ENCODE data around the gene SCG3. TPM values are rescaled to one million over a fixed set of nuclear protein-coding genes. Genes with fewer than 3 reads are reported as not detected.

Gene SCG3
- total RNA-seq, 2 experiments from 2014 or later = not detected

DNA sequence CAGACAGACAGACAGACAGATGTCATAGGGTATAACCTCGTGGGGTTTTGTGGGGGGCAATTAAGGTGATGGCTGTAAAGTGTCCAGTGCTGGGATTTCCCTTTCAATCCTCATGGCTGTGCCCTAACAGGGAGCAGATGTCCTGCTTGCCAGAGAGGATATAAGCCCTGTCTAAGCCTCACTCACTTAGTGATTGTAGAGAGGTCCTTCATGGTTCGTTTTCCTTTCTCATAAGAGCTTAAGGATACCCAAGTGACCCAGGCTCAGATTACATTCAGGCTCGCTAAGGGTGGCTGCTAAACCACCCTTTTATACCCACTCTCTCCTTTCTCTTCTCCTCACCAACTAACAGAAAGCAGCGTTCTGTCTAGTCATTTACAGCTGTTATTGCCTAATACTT lies 36.9 kb downstream of the SCG3 start:
- CTCF ChIA-PET = interaction anchor here (1.4 kb wide), 1 partner anchor 14 kb away, joined by 3 read pairs; no protein-coding TSS in a partner anchor
- H3K4me1 Mint-ChIP-seq (ENCODE audit: low read depth) = peaks cover 15% of the 10 kb centered on the region
- H3K36me3 Mint-ChIP-seq (ENCODE audit: low read depth) = peaks cover 17% of the 10 kb centered on the region
- intact Hi-C loops (cut with micrococcal nuclease) = no loop called here
- H3K9me3 Mint-ChIP-seq = no peaks in the 10 kb centered on the region
- POLR2A ChIA-PET = interaction anchor here (0.6 kb wide), 1 partner anchor 43 kb away, joined by 3 read pairs; no protein-coding TSS in a partner anchor
- TF ChIP-seq, protein P1, sequence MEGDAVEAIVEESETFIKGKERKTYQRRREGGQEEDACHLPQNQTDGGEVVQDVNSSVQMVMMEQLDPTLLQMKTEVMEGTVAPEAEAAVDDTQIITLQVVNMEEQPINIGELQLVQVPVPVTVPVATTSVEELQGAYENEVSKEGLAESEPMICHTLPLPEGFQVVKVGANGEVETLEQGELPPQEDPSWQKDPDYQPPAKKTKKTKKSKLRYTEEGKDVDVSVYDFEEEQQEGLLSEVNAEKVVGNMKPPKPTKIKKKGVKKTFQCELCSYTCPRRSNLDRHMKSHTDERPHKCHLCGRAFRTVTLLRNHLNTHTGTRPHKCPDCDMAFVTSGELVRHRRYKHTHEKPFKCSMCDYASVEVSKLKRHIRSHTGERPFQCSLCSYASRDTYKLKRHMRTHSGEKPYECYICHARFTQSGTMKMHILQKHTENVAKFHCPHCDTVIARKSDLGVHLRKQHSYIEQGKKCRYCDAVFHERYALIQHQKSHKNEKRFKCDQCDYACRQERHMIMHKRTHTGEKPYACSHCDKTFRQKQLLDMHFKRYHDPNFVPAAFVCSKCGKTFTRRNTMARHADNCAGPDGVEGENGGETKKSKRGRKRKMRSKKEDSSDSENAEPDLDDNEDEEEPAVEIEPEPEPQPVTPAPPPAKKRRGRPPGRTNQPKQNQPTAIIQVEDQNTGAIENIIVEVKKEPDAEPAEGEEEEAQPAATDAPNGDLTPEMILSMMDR (IDR thresholded peaks at IDR 0.05) = no peak
- no peak overlapping the region for H3K4me3 Mint-ChIP-seq
- DNase-seq (no peak), ATAC-seq (no peak)
- H3K27ac Mint-ChIP-seq = no peak overlapping the region
- H3K27me3 Mint-ChIP-seq = no peaks in the 10 kb centered on the region

- H3K27me3 Mint-ChIP-seq = no peaks in the 10 kb centered on the region
- peaks cover 18% of the 10 kb centered on the region for H3K36me3 Mint-ChIP-seq (ENCODE audit: low read depth)
- H3K4me3 Mint-ChIP-seq = no peak overlapping the region
- CTCF ChIA-PET = interaction anchor here (1.4 kb wide), 1 partner anchor 13 kb away, joined by 3 read pairs; no protein-coding TSS in a partner anchor
- TF ChIP-seq, protein P1 (IDR thresholded peaks at IDR 0.05) = no peak
- ATAC-seq (no peak), DNase-seq (no peak)
- H3K4me1 Mint-ChIP-seq (ENCODE audit: low read depth) = peaks cover 18% of the 10 kb centered on the region
- POLR2A ChIA-PET = no interaction called here
- intact Hi-C loops (cut with micrococcal nuclease) = no loop called here
- H3K9me3 Mint-ChIP-seq = no peaks in the 10 kb centered on the region
- no peak overlapping the region for H3K27ac Mint-ChIP-seq
Observed at GRCh38 chr15:51718746-51719145, 37.4 kb downstream of the SCG3 start.

DNA sequence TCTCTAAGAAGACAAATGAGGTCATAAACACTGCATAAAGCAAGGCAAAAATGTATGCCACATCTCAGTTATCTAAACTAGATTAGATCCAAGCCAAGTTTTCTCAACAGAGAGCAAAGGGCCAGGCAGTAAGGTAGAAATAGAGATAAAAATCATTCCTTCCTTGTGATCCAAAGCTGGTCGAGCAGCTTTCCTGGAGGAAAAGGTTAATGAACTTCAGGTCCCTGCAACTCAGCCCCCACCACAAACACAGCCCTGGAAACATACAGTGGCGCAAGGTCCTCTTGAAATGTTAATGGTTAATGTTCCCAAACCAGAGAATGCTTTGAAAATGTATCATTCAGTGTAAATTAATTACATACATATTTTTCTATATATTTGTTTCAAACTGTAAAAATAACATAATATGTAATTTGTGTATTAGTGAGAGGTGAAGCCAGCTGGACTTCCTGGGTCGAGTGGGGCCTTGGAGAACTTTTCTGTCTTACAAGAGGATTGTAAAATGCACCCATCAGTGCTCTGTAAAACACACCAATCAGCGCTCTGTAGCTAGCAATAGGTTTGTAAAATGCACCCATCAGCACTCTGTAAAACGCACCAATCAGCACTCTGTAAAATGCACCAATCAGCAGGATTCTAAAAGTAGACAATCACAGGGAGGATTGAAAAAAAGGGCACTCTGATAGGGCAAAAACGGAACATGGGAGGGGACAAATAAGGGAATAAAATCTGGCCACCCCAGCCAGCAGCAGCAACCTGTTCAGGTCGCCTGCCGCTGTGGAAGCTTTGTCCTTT lies 39.1 kb downstream of the SCG3 start:
- no peak for ATAC-seq
- TF ChIP-seq, protein P1 (IDR thresholded peaks at IDR 0.05) = no peak
- CTCF ChIA-PET = interaction anchor here (1.4 to 2.2 kb wide), 2 partner anchors 10 to 55 kb away, joined by 5 read pairs; no protein-coding TSS in a partner anchor
- Mint-ChIP-seq H3K4me3 (no peak overlapping the region), H3K36me3 (ENCODE audit: low read depth) (peaks cover 18% of the 10 kb centered on the region), H3K27ac (no peak overlapping the region), H3K9me3 (no peaks in the 10 kb centered on the region), H3K27me3 (no peaks in the 10 kb centered on the region), H3K4me1 (ENCODE audit: low read depth) (peaks cover 31% of the 10 kb centered on the region)
- intact Hi-C loops (cut with micrococcal nuclease) = no loop called here
- POLR2A ChIA-PET = no interaction called here
- no peak for DNase-seq

GRCh38 chr15:51721199-51721960 lies 40.1 kb downstream of the SCG3 start:
- ChIA-PET POLR2A (interaction anchor here (0.8 to 1.3 kb wide), 2 partner anchors 11 to 16 kb away, joined by 4 read pairs; partner anchors contain the start of gene LYSMD2), CTCF (interaction anchor here (0.7 to 2.2 kb wide), 4 partner anchors 10 to 55 kb away, joined by 3 to 5 read pairs (median 5); partner anchors contain the start of gene SCG3)
- Mint-ChIP-seq H3K4me3 (no peak overlapping the region), H3K4me1 (ENCODE audit: low read depth) (peaks cover 37% of the 10 kb centered on the region), H3K36me3 (ENCODE audit: low read depth) (peaks cover 18% of the 10 kb centered on the region), H3K9me3 (no peaks in the 10 kb centered on the region), H3K27me3 (no peaks in the 10 kb centered on the region), H3K27ac (peak overlapping the region; percentile 34)
- ATAC-seq (peak; percentile 34), DNase-seq (no peak)
- TF ChIP-seq, protein P1 (IDR thresholded peaks at IDR 0.05) = no peak
- intact Hi-C loops (cut with micrococcal nuclease) = no loop called here

Measured in activated CD8-positive, alpha-beta T cell treated with anti-CD3 and anti-CD28 coated beads for 36 hours (primary cell).